Neuronal stem cell (in vitro differentiated cells): ENCODE data around the gene DLST.

ENCODE experiments used
- DNase-seq: peaks from one replicate; pipeline ENCODE4 v3.0.0-alpha.2; 2013; ENCODE audit warnings: low spot score
- H2AFZ ChIP-seq: one replicate; pipeline ENCODE4 v1.6.1; 2013; ENCODE audit warnings: mild to moderate bottlenecking, low read length, inconsistent platforms
- H2AK5ac ChIP-seq: 2 replicates; pipeline ENCODE4 v1.6.1; 2013; ENCODE audit warnings: low read depth, mild to moderate bottlenecking, inconsistent platforms, low read length, moderate library complexity, mixed read lengths
- H2BK120ac ChIP-seq: 2 replicates; pipeline ENCODE4 v1.6.1; 2013; ENCODE audit warnings: low read depth, mild to moderate bottlenecking, inconsistent platforms, low read length, moderate library complexity, mixed read lengths
- H2BK12ac ChIP-seq: one replicate; pipeline ENCODE4 v1.6.1; 2013; ENCODE audit warnings: low read length, inconsistent platforms
- H2BK15ac ChIP-seq: 2 replicates; pipeline ENCODE4 v1.6.1; 2013; ENCODE audit warnings: mild to moderate bottlenecking, low read length, inconsistent platforms, mixed read lengths
- H2BK5ac ChIP-seq: one replicate; pipeline ENCODE4 v1.6.1; 2013; ENCODE audit warnings: inconsistent platforms, mild to moderate bottlenecking, low read length, moderate library complexity
- H3K14ac ChIP-seq: one replicate; pipeline ENCODE4 v1.6.1; 2013; ENCODE audit warnings: low read length, inconsistent platforms
- H3K18ac ChIP-seq: 2 replicates; pipeline ENCODE4 v1.6.1; 2013; ENCODE audit warnings: low read length, inconsistent platforms
- H3K23ac ChIP-seq: 2 replicates; pipeline ENCODE4 v1.6.1; 2013; ENCODE audit warnings: low read depth, mild to moderate bottlenecking, mixed read lengths, low read length, inconsistent platforms; ENCODE audit not compliant: poor library complexity
- H3K27ac ChIP-seq: replicated peaks from 3 replicates; pipeline ENCODE4 v1.5.1; 2013; ENCODE audit warnings: low read length, inconsistent platforms
- H3K27me3 ChIP-seq, 3 experiments: 2 replicates each; pipeline ENCODE4 v1.6.1; 2013; ENCODE audit warnings: low read length in 3 of 3, mild to moderate bottlenecking in 2 of 3, inconsistent platforms in 1 of 3, low read depth in 1 of 3, mixed read lengths in 1 of 3, moderate library complexity in 1 of 3; ENCODE audit not compliant: control insufficient read depth in 3 of 3, insufficient read depth in 3 of 3
- H3K36me3 ChIP-seq, 2 donors: replicated peaks in 1 of 2; 2 replicates each; pipeline ENCODE4 v1.6.1; 2013; ENCODE audit warnings: low read length in 2 of 2; ENCODE audit not compliant: control insufficient read depth in 2 of 2, insufficient read depth in 2 of 2
- H3K4ac ChIP-seq: 2 replicates; pipeline ENCODE4 v1.6.1; 2013; ENCODE audit warnings: inconsistent platforms, mild to moderate bottlenecking, low read length, moderate library complexity
- H3K4me1 ChIP-seq, 2 donors: 1 replicate in 1 of 2; 2 replicates in 1 of 2; pipeline ENCODE4 v1.6.1; 2013; ENCODE audit warnings: low read length in 2 of 2, low read depth in 1 of 2; ENCODE audit not compliant: control insufficient read depth in 2 of 2, insufficient read depth in 1 of 2
- H3K4me2 ChIP-seq: one replicate; pipeline ENCODE4 v1.6.1; 2013; ENCODE audit warnings: mild to moderate bottlenecking, low read length, inconsistent platforms; ENCODE audit not compliant: insufficient read depth, poor library complexity, severe bottlenecking
- H3K4me3 ChIP-seq, 2 donors: 2 replicates each; pipeline ENCODE4 v1.5.1; 2013; ENCODE audit warnings: low read length in 2 of 2, mild to moderate bottlenecking in 2 of 2, inconsistent platforms in 1 of 2, moderate library complexity in 1 of 2
- H3K79me1 ChIP-seq: one replicate; pipeline ENCODE4 v1.6.1; 2013; ENCODE audit warnings: low read depth, mild to moderate bottlenecking, inconsistent platforms, low read length, moderate library complexity
- H3K9ac ChIP-seq: one replicate; pipeline ENCODE4 v1.6.1; 2013; ENCODE audit warnings: mild to moderate bottlenecking, low read depth, low read length, inconsistent platforms; ENCODE audit not compliant: poor library complexity
- H3K9me3 ChIP-seq, 2 donors: replicated peaks in 1 of 2; 2 replicates each; pipeline versions ENCODE3 to v1.6.1; 2013; ENCODE audit warnings: low read length in 2 of 2, mild to moderate bottlenecking in 2 of 2, inconsistent platforms in 1 of 2, low read depth in 1 of 2, mixed read lengths in 1 of 2, moderate library complexity in 1 of 2; ENCODE audit not compliant: control insufficient read depth in 2 of 2, insufficient read depth in 1 of 2
- H4K8ac ChIP-seq: one replicate; pipeline ENCODE4 v1.6.1; 2013; ENCODE audit warnings: low read depth, mild to moderate bottlenecking, inconsistent platforms, low read length, moderate library complexity
- H4K91ac ChIP-seq: one replicate; pipeline ENCODE4 v1.6.1; 2013; ENCODE audit warnings: low read length, low read depth, mild to moderate bottlenecking, inconsistent platforms; ENCODE audit not compliant: poor library complexity
- WGBS, 2 donors: extraction: QIAGEN DNeasy Blood & Tissue Kit; methylation state at CpG; one replicate each; pipeline ENCODE4 v1.1.7; 2013; ENCODE audit warnings: missing lambda C conversion rate in 2 of 2, mixed read lengths in 1 of 2; ENCODE audit not compliant: insufficient read length in 2 of 2, insufficient replicate concordance in 1 of 2; ENCODE audit errors: extremely low coverage in 2 of 2; 5-methylcytosine and 5-hydroxymethylcytosine counted together

DLST gene

GRCh38 chr14:74904635-74905503 lies 23.2 kb downstream of the DLST start:
- Histone ChIP-seq H2BK15ac (no peak overlapping the region), H4K91ac (no peak overlapping the region), H3K4me2 (no peak overlapping the region), H3K27ac (no peak overlapping the region), H3K14ac (no peak overlapping the region), H3K9ac (no peak overlapping the region), H3K27me3 (no peaks in the 10 kb centered on the region), H2AFZ (no peak overlapping the region), H2BK120ac (no peak overlapping the region), H3K23ac (no peak overlapping the region), H3K18ac (no peak overlapping the region), H3K4ac (no peak overlapping the region), H2BK12ac (no peak overlapping the region), H3K79me1 (no peaks in the 10 kb centered on the region), H4K8ac (no peak overlapping the region), H3K4me3 (no peak overlapping the region), H2AK5ac (no peak overlapping the region), H3K4me1 (peaks cover 3 to 4% of the 10 kb centered on the region in 2 donors), H3K36me3 (peaks cover 31 to 68% of the 10 kb centered on the region in 2 donors), H3K9me3 (no peaks in the 10 kb centered on the region), H2BK5ac (no peak overlapping the region)
- no CpG with 5 or more reads among the region's 6 CpGs for WGBS, 2 donors
- no peak for DNase-seq

GRCh38 chr14:74905595-74906142 lies 24.0 kb downstream of the DLST start:
- no peak overlapping the region for H3K9ac ChIP-seq
- no peaks in the 10 kb centered on the region for H3K79me1 ChIP-seq
- no peak overlapping the region for H2BK12ac ChIP-seq
- no peaks in the 10 kb centered on the region for H3K27me3 ChIP-seq
- no peak overlapping the region for H3K23ac ChIP-seq
- no peak overlapping the region for H3K4me2 ChIP-seq
- no peak overlapping the region for H4K8ac ChIP-seq
- H3K36me3 ChIP-seq: peaks cover 24 to 60% of the 10 kb centered on the region in 2 donors
- no peak overlapping the region for H2AK5ac ChIP-seq
- peak overlapping the region; percentile 4 for H3K14ac ChIP-seq
- H3K4me1 ChIP-seq: peaks cover 3 to 4% of the 10 kb centered on the region in 2 donors
- WGBS, 2 donors: no CpG with 5 or more reads among the region's 14 CpGs
- H3K9me3 ChIP-seq: no peaks in the 10 kb centered on the region
- no peak overlapping the region for H3K27ac ChIP-seq
- no peak overlapping the region for H2AFZ ChIP-seq
- H2BK120ac ChIP-seq: no peak overlapping the region
- no peak overlapping the region for H2BK5ac ChIP-seq
- H3K18ac ChIP-seq: no peak overlapping the region
- no peak overlapping the region for H3K4ac ChIP-seq
- H4K91ac ChIP-seq: no peak overlapping the region
- H3K4me3 ChIP-seq: peak overlapping the region in 1 of 2 donors; percentile 13
- no peak overlapping the region for H2BK15ac ChIP-seq
- DNase-seq: peak; percentile 55

- peaks cover 3 to 4% of the 10 kb centered on the region in 2 donors for H3K4me1 ChIP-seq
- H3K14ac ChIP-seq: peak overlapping the region; percentile 27
- H2BK15ac ChIP-seq: no peak overlapping the region
Measured at GRCh38 chr14:74906925-74907521, 25.3 kb downstream of the DLST start.

GRCh38 chr14:74907744-74908143 lies 26.0 kb downstream of the DLST start:
- H4K91ac ChIP-seq: no peak overlapping the region
- H3K79me1 ChIP-seq: no peaks in the 10 kb centered on the region
- no peak overlapping the region for H3K14ac ChIP-seq
- no peak for DNase-seq
- no peak overlapping the region for H2AK5ac ChIP-seq
- no peak overlapping the region for H3K27ac ChIP-seq
- no peaks in the 10 kb centered on the region for H3K27me3 ChIP-seq
- H2BK120ac ChIP-seq: no peak overlapping the region
- H3K23ac ChIP-seq: no peak overlapping the region
- H2BK12ac ChIP-seq: no peak overlapping the region
- no peak overlapping the region for H2BK15ac ChIP-seq
- no peak overlapping the region for H2AFZ ChIP-seq
- H4K8ac ChIP-seq: no peak overlapping the region
- H3K36me3 ChIP-seq: peaks cover 9 to 39% of the 10 kb centered on the region in 2 donors
- WGBS, 2 donors: no CpG with 5 or more reads among the region's 6 CpGs
- no peak overlapping the region for H2BK5ac ChIP-seq
- H3K9me3 ChIP-seq: no peaks in the 10 kb centered on the region
- H3K4me2 ChIP-seq: no peak overlapping the region
- H3K4me1 ChIP-seq: peaks cover 3 to 4% of the 10 kb centered on the region in 2 donors
- no peak overlapping the region for H3K4ac ChIP-seq
- no peak overlapping the region for H3K18ac ChIP-seq
- H3K4me3 ChIP-seq: no peak overlapping the region
- no peak overlapping the region for H3K9ac ChIP-seq

More at GRCh38 chr14:74906925-74907521, 25.3 kb downstream of the DLST start:
- Histone ChIP-seq H3K18ac (no peak overlapping the region), H3K27ac (no peak overlapping the region), H3K27me3 (no peaks in the 10 kb centered on the region), H3K9me3 (no peaks in the 10 kb centered on the region), H3K4me3 (no peak overlapping the region), H3K4me2 (no peak overlapping the region), H3K9ac (no peak overlapping the region), H4K91ac (no peak overlapping the region), H2AFZ (no peak overlapping the region), H2BK12ac (no peak overlapping the region), H2BK120ac (no peak overlapping the region), H3K36me3 (peaks cover 15 to 46% of the 10 kb centered on the region in 2 donors), H3K79me1 (no peaks in the 10 kb centered on the region), H4K8ac (no peak overlapping the region), H2BK5ac (no peak overlapping the region), H3K4ac (no peak overlapping the region), H3K23ac (peak overlapping the region; percentile 60), H2AK5ac (no peak overlapping the region)
- DNase-seq: no peak
- no CpG with 5 or more reads among the region's 12 CpGs for WGBS, 2 donors
